ENCODE data around the gene TMEM89.

The TMEM89 gene

GRCh38 chr3:48617559-48617958 lies 4.0 kb downstream of the TMEM89 start:
- TF ChIP-seq, protein P1, sequence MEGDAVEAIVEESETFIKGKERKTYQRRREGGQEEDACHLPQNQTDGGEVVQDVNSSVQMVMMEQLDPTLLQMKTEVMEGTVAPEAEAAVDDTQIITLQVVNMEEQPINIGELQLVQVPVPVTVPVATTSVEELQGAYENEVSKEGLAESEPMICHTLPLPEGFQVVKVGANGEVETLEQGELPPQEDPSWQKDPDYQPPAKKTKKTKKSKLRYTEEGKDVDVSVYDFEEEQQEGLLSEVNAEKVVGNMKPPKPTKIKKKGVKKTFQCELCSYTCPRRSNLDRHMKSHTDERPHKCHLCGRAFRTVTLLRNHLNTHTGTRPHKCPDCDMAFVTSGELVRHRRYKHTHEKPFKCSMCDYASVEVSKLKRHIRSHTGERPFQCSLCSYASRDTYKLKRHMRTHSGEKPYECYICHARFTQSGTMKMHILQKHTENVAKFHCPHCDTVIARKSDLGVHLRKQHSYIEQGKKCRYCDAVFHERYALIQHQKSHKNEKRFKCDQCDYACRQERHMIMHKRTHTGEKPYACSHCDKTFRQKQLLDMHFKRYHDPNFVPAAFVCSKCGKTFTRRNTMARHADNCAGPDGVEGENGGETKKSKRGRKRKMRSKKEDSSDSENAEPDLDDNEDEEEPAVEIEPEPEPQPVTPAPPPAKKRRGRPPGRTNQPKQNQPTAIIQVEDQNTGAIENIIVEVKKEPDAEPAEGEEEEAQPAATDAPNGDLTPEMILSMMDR (conservative IDR thresholded peaks at IDR 0.05; ENCODE audit: low read depth, low read length): no peak
- no peak overlapping the region for H3K4me3 ChIP-seq (ENCODE audit: low read depth, low read length)
- peak; percentile 14 for DNase-seq (ENCODE audit: low read depth)

DNA sequence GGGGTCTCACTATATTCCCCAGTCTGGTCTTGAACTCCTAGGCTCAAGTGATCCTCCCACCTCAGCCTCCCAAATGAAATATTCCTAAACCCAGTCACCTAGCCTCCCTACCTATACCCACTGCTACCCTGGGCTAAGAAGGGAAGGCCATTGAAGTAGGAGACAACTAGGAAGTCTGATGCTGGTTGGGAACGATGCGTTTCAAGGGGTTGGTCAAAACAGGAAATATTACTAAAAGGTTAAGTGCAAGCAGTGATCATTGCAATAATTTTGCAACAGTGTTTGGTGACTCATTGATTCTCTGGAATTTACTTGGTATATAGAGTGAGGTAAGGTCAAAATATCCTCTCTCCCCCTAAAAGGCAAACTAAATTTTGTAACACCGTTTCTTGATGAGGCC lies 7.5 kb downstream of the TMEM89 start:
- peak; percentile 84 for DNase-seq (ENCODE audit: low read depth)
- no peak overlapping the region for H3K4me3 ChIP-seq (ENCODE audit: low read depth, low read length)
- TF ChIP-seq, protein P1 (conservative IDR thresholded peaks at IDR 0.05; ENCODE audit: low read depth, low read length): no peak

GRCh38 chr3:48612309-48612708 lies 9.3 kb downstream of the TMEM89 start:
- TF ChIP-seq, protein P1 (conservative IDR thresholded peaks at IDR 0.05; ENCODE audit: low read depth, low read length): no peak
- DNase-seq (ENCODE audit: low read depth): no peak
- no peak overlapping the region for H3K4me3 ChIP-seq (ENCODE audit: low read depth, low read length)

GRCh38 chr3:48609088-48610005 lies 12.2 kb downstream of the TMEM89 start, which contains the start of gene UQCRC1:
Gene UQCRC1, minus strand, starts transcription at chr3:48609646. Its CDS starts 26 bp downstream, at chr3:48609620.
- TF ChIP-seq, protein P1 (conservative IDR thresholded peaks at IDR 0.05; ENCODE audit: low read depth, low read length): peak; percentile 74
- H3K4me3 ChIP-seq (ENCODE audit: low read depth, low read length): peak within 1 kb of the TSS; percentile 100
- DNase-seq (ENCODE audit: low read depth): peak; percentile 96

- DNase-seq (ENCODE audit: low read depth): no peak
- no peak overlapping the region for H3K4me3 ChIP-seq (ENCODE audit: low read depth, low read length)
- TF ChIP-seq, protein P1 (conservative IDR thresholded peaks at IDR 0.05; ENCODE audit: low read depth, low read length): no peak
Observed at GRCh38 chr3:48607519-48607918, 14.1 kb downstream of the TMEM89 start.

DNA sequence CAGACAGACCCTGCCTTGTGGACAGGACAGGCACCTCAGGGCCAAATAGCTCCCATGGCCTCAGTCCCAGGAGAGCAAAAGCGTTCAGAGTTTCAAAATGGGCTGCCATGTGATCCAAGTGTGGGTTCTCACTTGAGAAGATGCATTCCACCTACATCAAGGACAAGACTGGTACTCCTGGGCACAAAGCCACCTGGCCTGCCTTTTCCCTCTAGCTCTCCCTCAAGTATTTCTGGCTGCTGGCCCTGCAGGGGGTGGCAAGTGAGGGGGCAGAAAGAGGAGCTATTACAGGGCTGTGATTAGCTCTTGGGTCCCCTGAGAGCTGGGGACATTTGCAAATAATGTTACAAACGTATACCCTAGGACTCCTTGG lies 20.0 kb downstream of the TMEM89 start:
- TF ChIP-seq, protein P1 (conservative IDR thresholded peaks at IDR 0.05; ENCODE audit: low read depth, low read length): no peak
- no peak overlapping the region for H3K4me3 ChIP-seq (ENCODE audit: low read depth, low read length)
- DNase-seq (ENCODE audit: low read depth): no peak
